ENCODE data around the gene HDAC1. TPM values are rescaled to one million over a fixed set of nuclear protein-coding genes. Genes with fewer than 3 reads are reported as not detected.

Gene HDAC1
- total and polyA plus RNA-seq, 10 donors = 83.0 to 116 (median 98.7) TPM

DNA sequence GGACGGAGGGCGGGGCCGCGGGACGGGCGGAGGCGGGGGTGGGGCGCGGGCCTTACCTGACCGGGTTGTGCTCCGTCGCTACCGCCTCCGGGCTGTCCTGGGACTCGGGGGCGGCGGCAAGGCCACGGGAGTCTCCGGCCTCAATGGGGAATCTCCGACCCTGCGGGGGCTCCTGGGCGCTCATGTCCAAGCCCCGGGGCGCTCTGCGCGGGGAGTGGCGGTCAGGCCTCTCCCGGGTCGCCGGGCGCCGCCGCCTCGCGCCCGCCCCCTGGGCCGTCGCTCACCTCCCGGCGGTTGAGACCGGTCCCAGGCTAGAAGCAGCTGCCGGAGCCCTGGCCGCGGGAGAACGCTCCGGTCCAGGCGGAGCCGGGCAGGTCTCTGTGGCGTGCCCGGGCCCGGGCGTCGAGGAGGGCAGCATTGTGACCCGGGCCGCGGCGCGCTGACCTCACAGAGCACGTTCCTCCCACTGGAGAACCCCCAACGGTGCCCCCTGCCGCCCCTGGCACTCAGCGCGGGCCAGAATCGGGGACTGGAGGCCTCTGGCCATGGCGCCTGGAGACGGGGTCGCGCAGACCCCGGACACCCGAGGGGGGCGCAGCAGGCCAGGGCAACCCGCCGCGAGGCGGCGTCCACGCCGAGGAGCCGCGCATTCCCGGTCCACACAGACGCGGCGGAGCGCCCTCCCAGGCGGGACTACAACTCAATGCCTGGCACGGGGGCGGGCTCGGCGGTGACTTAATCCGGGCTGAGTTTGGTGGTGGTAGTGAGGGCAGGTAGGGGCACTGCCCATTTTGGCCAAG, 70.0 kb downstream of the HDAC1 start:
- intact Hi-C loops (cut with DNase I; ENCODE audit: low total_unique reads) = no loop called here
- H3K27me3 ChIP-seq (replicated peaks in 1 of 7) = peaks cover 0 to 17% (median 0%) of the 10 kb centered on the region in 7 donors
- H3K9me3 ChIP-seq = no peaks in the 10 kb centered on the region
- H3K27ac ChIP-seq = peak overlapping the region in 7 of 8 donors; percentile 15 to 65 (median 48)
- DNase-seq = peak; percentile 83
- peaks cover 0 to 53% (median 29%) of the 10 kb centered on the region in 6 donors for H3K36me3 ChIP-seq
- 2 to 8% (median 3%) methylated on average over 17 to 91 of the region's 91 CpGs for WGBS, 5 donors
- TF ChIP-seq POLR2A (IDR thresholded peaks at IDR 0.05) = no peak
- peak; percentile 36 to 78 (median 67) for TF ChIP-seq POLR2AphosphoS5 (IDR thresholded peaks at IDR 0.05)
- TF ChIP-seq, protein P1, sequence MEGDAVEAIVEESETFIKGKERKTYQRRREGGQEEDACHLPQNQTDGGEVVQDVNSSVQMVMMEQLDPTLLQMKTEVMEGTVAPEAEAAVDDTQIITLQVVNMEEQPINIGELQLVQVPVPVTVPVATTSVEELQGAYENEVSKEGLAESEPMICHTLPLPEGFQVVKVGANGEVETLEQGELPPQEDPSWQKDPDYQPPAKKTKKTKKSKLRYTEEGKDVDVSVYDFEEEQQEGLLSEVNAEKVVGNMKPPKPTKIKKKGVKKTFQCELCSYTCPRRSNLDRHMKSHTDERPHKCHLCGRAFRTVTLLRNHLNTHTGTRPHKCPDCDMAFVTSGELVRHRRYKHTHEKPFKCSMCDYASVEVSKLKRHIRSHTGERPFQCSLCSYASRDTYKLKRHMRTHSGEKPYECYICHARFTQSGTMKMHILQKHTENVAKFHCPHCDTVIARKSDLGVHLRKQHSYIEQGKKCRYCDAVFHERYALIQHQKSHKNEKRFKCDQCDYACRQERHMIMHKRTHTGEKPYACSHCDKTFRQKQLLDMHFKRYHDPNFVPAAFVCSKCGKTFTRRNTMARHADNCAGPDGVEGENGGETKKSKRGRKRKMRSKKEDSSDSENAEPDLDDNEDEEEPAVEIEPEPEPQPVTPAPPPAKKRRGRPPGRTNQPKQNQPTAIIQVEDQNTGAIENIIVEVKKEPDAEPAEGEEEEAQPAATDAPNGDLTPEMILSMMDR (IDR thresholded peaks at IDR 0.05 in 8 of 11, conservative IDR thresholded peaks at IDR 0.05 in 3 of 11) = peak in 8 of 11 experiments; percentile 13 to 52 (median 38)
- peaks cover 8 to 40% (median 30%) of the 10 kb centered on the region in 6 donors for H3K4me1 ChIP-seq
- H3K4me3 ChIP-seq = peak overlapping the region in 7 of 8 donors; percentile 15 to 61 (median 27)

- Histone ChIP-seq H3K36me3 (peaks cover 0 to 61% (median 37%) of the 10 kb centered on the region in 6 donors), H3K4me3 (peak within 1 kb of the TSS in 7 of 8 donors; percentile 15 to 61 (median 27)), H3K27me3 (replicated peaks in 1 of 7) (peaks cover 0 to 17% (median 0%) of the 10 kb centered on the region in 7 donors), H3K4me1 (peaks cover 8 to 40% (median 30%) of the 10 kb centered on the region in 6 donors), H3K9me3 (no peaks in the 10 kb centered on the region), H3K27ac (peak within 1 kb of the TSS in 7 of 8 donors; percentile 15 to 65 (median 48))
- intact Hi-C loops (cut with DNase I; ENCODE audit: low total_unique reads) = no loop called here
- 70 to 77% (median 76%) methylated on average over 17 of the region's 17 CpGs for WGBS, 5 donors
- TF ChIP-seq, protein P1 (IDR thresholded peaks at IDR 0.05 in 8 of 11, conservative IDR thresholded peaks at IDR 0.05 in 3 of 11) = no peak
- TF ChIP-seq POLR2AphosphoS5 (IDR thresholded peaks at IDR 0.05) = no peak
- no peak for TF ChIP-seq POLR2A (IDR thresholded peaks at IDR 0.05)
- peak; percentile 56 for DNase-seq
These were observed 70.8 kb downstream of the HDAC1 start, which contains the start of the genes FAM229A and TSSK3 for GRCh38 chr1:32362474-32363313. Gene FAM229A, minus strand, starts transcription at chr1:32362485. Its CDS starts 394 bp downstream, at chr1:32362091. Gene TSSK3, plus strand, starts transcription at chr1:32362539. Its CDS starts 163 bp downstream, at chr1:32362702.

DNA sequence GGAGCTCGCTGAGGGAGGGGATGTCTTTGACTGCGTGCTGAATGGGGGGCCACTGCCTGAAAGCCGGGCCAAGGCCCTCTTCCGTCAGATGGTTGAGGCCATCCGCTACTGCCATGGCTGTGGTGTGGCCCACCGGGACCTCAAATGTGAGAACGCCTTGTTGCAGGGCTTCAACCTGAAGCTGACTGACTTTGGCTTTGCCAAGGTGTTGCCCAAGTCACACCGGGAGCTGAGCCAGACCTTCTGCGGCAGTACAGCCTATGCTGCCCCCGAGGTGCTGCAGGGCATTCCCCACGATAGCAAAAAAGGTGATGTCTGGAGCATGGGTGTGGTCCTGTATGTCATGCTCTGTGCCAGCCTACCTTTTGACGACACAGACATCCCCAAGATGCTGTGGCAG, 71.8 kb downstream of the HDAC1 start:
- peak; percentile 61 for DNase-seq
- Histone ChIP-seq H3K4me1 (peaks cover 8 to 40% (median 30%) of the 10 kb centered on the region in 6 donors), H3K27ac (no peak overlapping the region), H3K36me3 (peaks cover 5 to 71% (median 47%) of the 10 kb centered on the region in 6 donors), H3K4me3 (no peak overlapping the region), H3K27me3 (replicated peaks in 1 of 7) (peaks cover 0 to 17% (median 0%) of the 10 kb centered on the region in 7 donors), H3K9me3 (no peaks in the 10 kb centered on the region)
- 93 to 99% (median 96%) methylated on average over 9 to 12 of the region's 12 CpGs for WGBS, 5 donors
- intact Hi-C loops (cut with DNase I; ENCODE audit: low total_unique reads) = no loop called here
- peak in 2 of 3 donors; percentile 38 to 65 for TF ChIP-seq POLR2AphosphoS5 (IDR thresholded peaks at IDR 0.05)
- TF ChIP-seq, protein P1 (IDR thresholded peaks at IDR 0.05 in 8 of 11, conservative IDR thresholded peaks at IDR 0.05 in 3 of 11) = no peak

Measured in spleen (tissue), 11 donors.